BE2C (cell line): ENCODE data around the gene TLE2.
"Not testable (repeated sequence)": the region's sequence is repeated elsewhere in the genome, so short reads cannot be mapped to it uniquely, and the experiment has no call there.

ENCODE experiments used
- DNase-seq: peaks from one replicate; pipeline ENCODE4 v3.0.0-alpha.2; 2020
- H3K27me3 ChIP-seq: fragments of 250-450 bp; sonication (Bioruptor Pico); 2 replicates; pipeline ENCODE4 v1.5.1; 2020; ENCODE audit warnings: mild to moderate bottlenecking
- H3K36me3 ChIP-seq: fragments of 250-450 bp; sonication (Bioruptor Pico); 2 replicates; pipeline ENCODE4 v1.5.1; 2020; ENCODE audit warnings: mild to moderate bottlenecking
- H3K4me1 ChIP-seq: fragments of 250-450 bp; sonication (Bioruptor Pico); 2 replicates; pipeline ENCODE4 v1.5.1; 2020
- H3K4me3 ChIP-seq: 2 replicates; pipeline ENCODE4 v1.5.1; 2011; ENCODE audit warnings: low read depth, low read length
- H3K9me3 ChIP-seq: fragments of 250-450 bp; sonication (Bioruptor Pico); 2 replicates; pipeline ENCODE4 v1.5.1; 2020
- TF ChIP-seq, protein P1 (sequence below): IDR thresholded peaks from 2 replicates; pipeline ENCODE4 v1.5.1; 2012; ENCODE audit warnings: mild to moderate bottlenecking, low read depth, low read length

TLE2 gene

DNA sequence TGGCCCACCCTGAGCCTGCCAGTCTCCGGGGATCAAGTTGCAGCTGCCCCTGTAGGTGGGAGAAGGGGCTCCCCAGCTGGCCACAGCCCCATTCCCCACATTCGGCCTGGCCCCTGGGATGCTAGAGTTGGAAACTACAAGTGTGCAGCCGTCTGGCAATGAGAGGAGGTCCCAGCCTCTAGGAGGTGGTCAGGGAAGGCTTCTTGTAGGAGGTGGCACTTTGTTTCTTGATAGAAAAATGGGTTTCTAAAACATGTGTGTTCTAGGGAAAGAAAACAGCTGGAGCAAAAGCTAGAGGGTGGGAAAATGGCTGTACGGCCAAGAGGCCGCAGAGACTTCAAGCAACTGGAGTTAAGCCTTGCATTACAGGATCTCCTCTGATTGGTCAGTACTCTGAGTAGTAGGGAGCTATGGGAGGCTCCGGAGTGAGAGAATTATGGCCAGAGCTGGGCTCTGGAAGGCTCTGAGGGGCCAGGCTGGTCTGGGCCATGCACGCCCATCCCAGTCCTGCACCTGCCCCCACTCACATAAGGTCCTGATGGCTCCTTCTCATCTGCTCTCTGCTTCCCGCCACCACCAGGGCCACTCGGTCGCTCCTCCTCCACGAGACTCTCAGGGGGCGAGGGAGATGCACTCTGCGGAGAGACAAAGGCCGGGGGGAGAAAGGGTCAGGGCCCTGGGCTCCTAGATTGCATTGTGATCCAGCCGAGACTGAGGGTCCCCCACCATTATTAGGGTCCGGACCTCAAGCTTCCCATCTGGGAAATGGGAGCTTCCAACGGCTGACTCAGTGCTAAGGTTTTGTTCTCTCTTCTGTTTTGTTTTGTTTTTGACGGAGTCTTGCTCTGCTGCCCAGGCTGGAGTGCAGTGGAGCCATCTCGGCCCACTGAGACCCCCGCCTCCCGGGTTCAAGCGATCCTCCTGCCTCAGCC is 13.7 kb downstream of the TLE2 start:
- DNase-seq, result no peak
- Histone ChIP-seq H3K27me3 (no peaks in the 10 kb centered on the region), H3K36me3 (no peaks in the 10 kb centered on the region), H3K4me3 (no peak overlapping the region), H3K9me3 (no peaks in the 10 kb centered on the region), H3K4me1 (no peaks in the 10 kb centered on the region)
- TF ChIP-seq, protein P1, sequence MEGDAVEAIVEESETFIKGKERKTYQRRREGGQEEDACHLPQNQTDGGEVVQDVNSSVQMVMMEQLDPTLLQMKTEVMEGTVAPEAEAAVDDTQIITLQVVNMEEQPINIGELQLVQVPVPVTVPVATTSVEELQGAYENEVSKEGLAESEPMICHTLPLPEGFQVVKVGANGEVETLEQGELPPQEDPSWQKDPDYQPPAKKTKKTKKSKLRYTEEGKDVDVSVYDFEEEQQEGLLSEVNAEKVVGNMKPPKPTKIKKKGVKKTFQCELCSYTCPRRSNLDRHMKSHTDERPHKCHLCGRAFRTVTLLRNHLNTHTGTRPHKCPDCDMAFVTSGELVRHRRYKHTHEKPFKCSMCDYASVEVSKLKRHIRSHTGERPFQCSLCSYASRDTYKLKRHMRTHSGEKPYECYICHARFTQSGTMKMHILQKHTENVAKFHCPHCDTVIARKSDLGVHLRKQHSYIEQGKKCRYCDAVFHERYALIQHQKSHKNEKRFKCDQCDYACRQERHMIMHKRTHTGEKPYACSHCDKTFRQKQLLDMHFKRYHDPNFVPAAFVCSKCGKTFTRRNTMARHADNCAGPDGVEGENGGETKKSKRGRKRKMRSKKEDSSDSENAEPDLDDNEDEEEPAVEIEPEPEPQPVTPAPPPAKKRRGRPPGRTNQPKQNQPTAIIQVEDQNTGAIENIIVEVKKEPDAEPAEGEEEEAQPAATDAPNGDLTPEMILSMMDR, result no peak

- Histone ChIP-seq H3K4me3 (no peak overlapping the region), H3K36me3 (no peaks in the 10 kb centered on the region), H3K4me1 (no peaks in the 10 kb centered on the region), H3K9me3 (no peaks in the 10 kb centered on the region), H3K27me3 (no peaks in the 10 kb centered on the region)
- DNase-seq, result no peak
- TF ChIP-seq, protein P1, result no peak
Observed at GRCh38 chr19:3014135-3014534, 14.9 kb downstream of the TLE2 start.

GRCh38 chr19:3013263-3013725 is 15.8 kb downstream of the TLE2 start:
- H3K36me3 ChIP-seq, result no peaks in the 10 kb centered on the region
- H3K4me3 ChIP-seq, result no peak overlapping the region
- H3K27me3 ChIP-seq, result no peaks in the 10 kb centered on the region
- DNase-seq, result no peak
- TF ChIP-seq, protein P1, result no peak
- H3K4me1 ChIP-seq, result no peaks in the 10 kb centered on the region
- H3K9me3 ChIP-seq, result no peaks in the 10 kb centered on the region

GRCh38 chr19:3012621-3013262 is 16.3 kb downstream of the TLE2 start:
- Histone ChIP-seq H3K4me3 (no peak overlapping the region), H3K27me3 (no peaks in the 10 kb centered on the region), H3K4me1 (no peaks in the 10 kb centered on the region), H3K9me3 (no peaks in the 10 kb centered on the region), H3K36me3 (no peaks in the 10 kb centered on the region)
- no peak for DNase-seq
- TF ChIP-seq, protein P1, result no peak

- H3K27me3 ChIP-seq, H3K4me3 ChIP-seq, H3K36me3 ChIP-seq, DNase-seq, H3K4me1 ChIP-seq, H3K9me3 ChIP-seq: not testable (repeated sequence)
Observed at GRCh38 chr19:3012059-3012458, 17.0 kb downstream of the TLE2 start.

GRCh38 chr19:3010871-3011270 is 18.2 kb downstream of the TLE2 start:
- Histone ChIP-seq H3K36me3 (no peaks in the 10 kb centered on the region), H3K4me3 (no peak overlapping the region), H3K4me1 (no peaks in the 10 kb centered on the region), H3K27me3 (no peaks in the 10 kb centered on the region), H3K9me3 (no peaks in the 10 kb centered on the region)
- TF ChIP-seq, protein P1, result no peak
- no peak for DNase-seq
